Stimulated activated naive CD4-positive, alpha-beta T cell (primary cell): ENCODE data around the gene LDLRAD4.
"Not testable (repeated sequence)": the region's sequence is repeated elsewhere in the genome, so short reads cannot be mapped to it uniquely, and the experiment has no call there.

Experiments used
- DNase-seq, 6 experiments: peaks; one replicate each; lab custom pipeline; 2025; lab: John Stamatoyannopoulos, UW

LDLRAD4 gene

GRCh38 chr18:13487237-13487636 is 268.7 kb downstream of the LDLRAD4 start:
- no peak for DNase-seq

- no peak for DNase-seq
Measured at GRCh38 chr18:13488281-13488929, 269.8 kb downstream of the LDLRAD4 start.

GRCh38 chr18:13489303-13489702 is 270.7 kb downstream of the LDLRAD4 start:
- DNase-seq, result not testable (repeated sequence)

GRCh38 chr18:13491138-13491537 is 272.6 kb downstream of the LDLRAD4 start:
- no peak for DNase-seq

- DNase-seq, result no peak
Measured at GRCh38 chr18:13492314-13492713, 273.8 kb downstream of the LDLRAD4 start.

- no peak for DNase-seq
Measured at GRCh38 chr18:13493079-13493478, 274.5 kb downstream of the LDLRAD4 start.

GRCh38 chr18:13493725-13494124 is 275.2 kb downstream of the LDLRAD4 start:
- no peak for DNase-seq

- DNase-seq, result no peak
Measured at GRCh38 chr18:13494871-13495445, 276.4 kb downstream of the LDLRAD4 start.

- no peak for DNase-seq
Measured at GRCh38 chr18:13495961-13496360, 277.4 kb downstream of the LDLRAD4 start.

GRCh38 chr18:13496691-13497281 is 278.2 kb downstream of the LDLRAD4 start:
- DNase-seq, result no peak

GRCh38 chr18:13499803-13500202 is 281.2 kb downstream of the LDLRAD4 start:
- DNase-seq, result no peak

GRCh38 chr18:13500227-13500865 is 281.8 kb downstream of the LDLRAD4 start:
- DNase-seq, result no peak

- DNase-seq, result no peak
Measured at GRCh38 chr18:13500869-13501542, 282.4 kb downstream of the LDLRAD4 start.

GRCh38 chr18:13501543-13501887 is 283.0 kb downstream of the LDLRAD4 start:
- DNase-seq, result no peak

- no peak for DNase-seq
Measured at GRCh38 chr18:13501891-13502290, 283.3 kb downstream of the LDLRAD4 start.

- DNase-seq, result no peak
Measured at GRCh38 chr18:13502585-13502984, 284.0 kb downstream of the LDLRAD4 start.

- no peak for DNase-seq
Measured at GRCh38 chr18:13503836-13504235, 285.3 kb downstream of the LDLRAD4 start.

- DNase-seq, result no peak
Measured at GRCh38 chr18:13505780-13506345, 287.3 kb downstream of the LDLRAD4 start.

- DNase-seq, result no peak
Measured at GRCh38 chr18:13510594-13510993, 292.0 kb downstream of the LDLRAD4 start.

GRCh38 chr18:13511961-13512577 is 293.5 kb downstream of the LDLRAD4 start:
- no peak for DNase-seq

- DNase-seq, result no peak
Measured at GRCh38 chr18:13513021-13513420, 294.5 kb downstream of the LDLRAD4 start.

- no peak for DNase-seq
Measured at GRCh38 chr18:13513481-13513880, 294.9 kb downstream of the LDLRAD4 start.
